GM21360 (cell line): ENCODE data around the gene WDPCP.
A peak's percentile ranks its signal among the peaks of the same experiment; 100 is the strongest.
"Not testable (repeated sequence)": the region's sequence is repeated elsewhere in the genome, so short reads cannot be mapped to it uniquely, and the experiment has no call there.

Source experiments
- ATAC-seq: cut with Tn5 transposase; IDR thresholded peaks from one replicate; pipeline ENCODE4 v1.9.1; 2021; ENCODE audit warnings: mild to moderate bottlenecking, moderate library complexity; ENCODE audit not compliant: unreplicated experiment

The WDPCP gene, protein sequence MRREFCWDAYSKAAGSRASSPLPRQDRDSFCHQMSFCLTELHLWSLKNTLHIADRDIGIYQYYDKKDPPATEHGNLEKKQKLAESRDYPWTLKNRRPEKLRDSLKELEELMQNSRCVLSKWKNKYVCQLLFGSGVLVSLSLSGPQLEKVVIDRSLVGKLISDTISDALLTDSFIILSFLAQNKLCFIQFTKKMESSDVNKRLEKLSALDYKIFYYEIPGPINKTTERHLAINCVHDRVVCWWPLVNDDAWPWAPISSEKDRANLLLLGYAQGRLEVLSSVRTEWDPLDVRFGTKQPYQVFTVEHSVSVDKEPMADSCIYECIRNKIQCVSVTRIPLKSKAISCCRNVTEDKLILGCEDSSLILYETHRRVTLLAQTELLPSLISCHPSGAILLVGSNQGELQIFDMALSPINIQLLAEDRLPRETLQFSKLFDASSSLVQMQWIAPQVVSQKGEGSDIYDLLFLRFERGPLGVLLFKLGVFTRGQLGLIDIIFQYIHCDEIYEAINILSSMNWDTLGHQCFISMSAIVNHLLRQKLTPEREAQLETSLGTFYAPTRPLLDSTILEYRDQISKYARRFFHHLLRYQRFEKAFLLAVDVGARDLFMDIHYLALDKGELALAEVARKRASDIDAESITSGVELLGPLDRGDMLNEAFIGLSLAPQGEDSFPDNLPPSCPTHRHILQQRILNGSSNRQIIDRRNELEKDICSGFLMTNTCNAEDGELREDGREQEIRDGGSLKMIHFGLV

DNA sequence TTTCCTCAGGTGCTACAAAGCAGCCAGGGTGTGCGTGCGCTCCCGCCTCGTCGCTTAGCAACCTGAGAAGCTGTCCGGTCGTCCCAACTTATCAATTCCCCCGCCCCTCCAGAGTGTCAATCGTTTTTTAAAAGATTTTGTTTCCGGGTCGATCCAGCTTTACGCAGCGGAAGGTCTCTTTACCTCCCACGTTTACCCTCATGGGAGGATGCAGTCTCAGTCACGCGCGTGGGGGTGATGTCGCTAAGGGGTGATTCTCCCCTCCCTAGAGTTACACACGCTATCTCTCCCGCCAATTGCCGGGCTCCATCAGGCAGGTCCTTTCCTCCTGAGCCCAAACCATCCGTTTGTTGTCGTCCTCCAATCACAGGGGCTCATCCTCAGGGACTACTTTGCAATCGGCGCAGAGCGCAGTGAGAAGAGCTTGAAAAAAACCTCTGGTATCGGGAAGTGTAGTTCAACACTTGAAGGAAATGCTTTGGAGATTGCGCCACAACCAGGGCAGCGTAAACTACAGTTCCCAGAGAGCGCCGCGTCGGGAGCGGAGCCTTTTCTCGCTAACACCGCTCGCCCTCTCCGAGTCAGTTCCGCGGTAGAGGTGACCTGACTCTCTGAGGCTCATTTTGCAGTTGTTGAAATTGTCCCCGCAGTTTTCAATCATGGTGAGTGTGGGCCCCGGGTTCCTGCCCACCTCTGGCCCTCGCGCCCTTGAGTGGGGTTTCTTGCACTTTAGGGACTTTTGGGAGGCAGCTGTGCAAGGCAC lies at the start of gene WDPCP, which contains the start of gene MDH1:
Gene WDPCP, minus strand, starts transcription at position 93 of the 763 bp plus-strand sequence. CDS start 206 bp downstream, outside the sequence.
Gene MDH1, plus strand, starts transcription at position 579 of the 763 bp plus-strand sequence. Its CDS starts 81 bp downstream, at position 660.
- peak; percentile 76 for ATAC-seq

DNA sequence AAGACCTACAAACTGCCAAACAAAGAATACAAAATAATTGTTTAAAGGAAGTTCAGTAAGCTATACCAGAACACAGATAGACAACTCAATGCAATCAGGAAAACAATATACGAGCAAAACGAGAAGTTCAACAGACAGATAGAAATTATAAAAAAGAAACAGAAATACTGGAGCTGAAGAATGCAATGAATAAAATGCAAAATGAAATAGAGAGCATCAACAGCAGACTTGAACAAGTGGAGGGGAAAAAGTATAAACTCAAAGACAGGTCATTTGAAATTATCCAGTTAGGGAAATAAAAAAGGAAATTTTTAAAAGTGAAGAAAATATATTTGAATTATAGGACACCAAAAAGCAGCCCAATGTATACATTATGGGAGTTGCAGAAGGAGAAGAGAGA lies 44.1 kb upstream of the WDPCP start:
- no peak for ATAC-seq

DNA sequence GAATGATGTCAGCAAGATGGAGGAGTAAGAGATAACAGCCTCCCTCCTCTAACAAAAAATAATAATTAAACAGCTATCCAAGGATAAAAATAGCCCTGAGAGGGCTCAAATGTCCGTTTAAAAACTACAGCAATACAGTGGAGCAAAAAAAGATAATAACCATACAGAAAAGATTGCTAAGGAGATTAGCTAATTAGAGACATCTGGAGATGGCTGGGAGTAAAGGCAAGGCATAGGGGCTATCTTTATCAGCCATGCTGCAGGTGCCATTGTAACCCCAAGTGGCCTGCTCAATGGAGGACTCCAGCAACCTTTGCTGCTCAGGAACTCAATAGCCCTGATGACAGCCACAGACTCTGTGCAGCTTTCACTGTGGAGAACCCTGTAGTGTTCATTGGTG lies 43.2 kb upstream of the WDPCP start:
- no peak for ATAC-seq

DNA sequence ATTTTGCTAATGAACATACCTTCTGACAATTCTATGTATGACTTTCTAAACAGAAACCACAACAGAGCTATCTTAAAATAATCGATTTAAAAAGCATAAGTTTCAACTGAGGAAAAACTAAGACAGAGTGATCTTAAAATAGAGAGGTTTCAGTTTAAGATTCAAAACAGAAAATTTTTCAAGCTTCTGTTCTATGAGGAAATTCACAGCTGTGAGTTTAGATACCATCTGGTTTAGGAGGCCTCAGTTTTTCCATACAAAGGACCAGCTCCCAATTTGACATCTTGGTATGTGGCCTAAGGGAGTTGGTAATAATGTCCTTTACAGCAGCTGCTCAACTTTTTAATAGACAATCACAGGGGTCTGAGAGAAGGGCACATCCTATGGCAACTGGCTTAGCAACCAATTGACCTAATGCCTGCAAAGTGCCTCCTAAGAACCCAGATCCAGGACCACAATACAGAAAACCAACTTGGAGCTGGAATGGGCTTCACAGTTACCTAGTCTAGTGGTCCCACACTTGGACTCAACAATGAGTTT lies 40.2 kb upstream of the WDPCP start:
- ATAC-seq, result no peak

DNA sequence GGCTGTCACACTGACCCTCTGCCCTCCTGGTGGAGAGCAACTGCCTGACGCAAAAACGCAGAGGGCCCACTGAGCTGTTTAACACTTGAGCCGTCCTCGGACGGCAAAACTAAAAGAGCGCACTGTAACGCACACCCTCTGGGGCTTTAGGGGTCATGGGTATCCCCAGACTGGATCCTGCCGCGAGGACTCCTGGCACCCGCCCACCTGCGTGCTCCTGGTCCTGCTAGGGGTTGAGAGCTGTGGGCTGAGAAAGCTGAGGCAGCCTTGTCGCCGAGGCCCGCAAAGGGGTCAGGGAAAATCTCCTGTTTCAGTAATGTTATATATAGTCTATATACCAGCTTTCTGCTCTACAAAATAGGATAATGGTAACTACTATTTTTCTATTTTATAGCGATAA lies 39.6 kb upstream of the WDPCP start:
- no peak for ATAC-seq

DNA sequence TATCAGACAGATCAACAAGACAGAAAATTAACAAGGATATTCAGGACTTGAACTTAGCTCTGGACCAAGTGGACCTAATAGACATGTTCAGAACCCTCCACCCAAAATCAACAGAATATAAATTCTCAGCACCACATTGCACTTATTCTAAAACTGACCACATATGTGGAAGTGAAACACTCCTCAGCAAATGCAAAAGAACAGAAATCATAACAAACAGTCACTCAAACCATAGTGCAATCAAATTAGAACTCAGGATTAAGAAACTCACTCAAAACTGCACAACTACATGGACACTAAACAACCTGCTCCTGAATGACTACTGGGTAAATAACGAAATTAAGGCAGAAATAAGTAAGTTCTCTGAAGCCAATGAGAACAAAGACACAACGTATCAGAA lies 35.5 kb upstream of the WDPCP start:
- ATAC-seq, result not testable (repeated sequence)

DNA sequence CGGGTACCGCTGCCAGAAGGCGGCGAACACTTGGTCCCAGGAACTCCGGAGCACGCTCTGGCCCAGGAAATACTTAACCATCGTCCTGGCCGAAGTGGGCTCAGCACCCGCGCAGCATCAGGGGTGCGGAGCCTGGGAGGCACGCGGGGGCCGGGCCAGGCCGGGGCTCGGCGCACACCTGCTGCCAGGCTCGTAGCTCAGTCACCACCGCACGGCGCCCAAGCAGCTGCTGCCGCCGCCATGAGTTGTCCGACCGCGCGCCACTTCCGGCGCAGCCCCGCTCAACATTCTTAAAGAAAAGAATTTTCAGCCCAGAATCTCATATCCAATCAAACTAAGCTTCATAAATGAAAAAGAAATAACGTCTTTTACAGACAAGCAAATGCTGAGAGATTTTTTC lies 34.5 kb upstream of the WDPCP start:
- no peak for ATAC-seq

DNA sequence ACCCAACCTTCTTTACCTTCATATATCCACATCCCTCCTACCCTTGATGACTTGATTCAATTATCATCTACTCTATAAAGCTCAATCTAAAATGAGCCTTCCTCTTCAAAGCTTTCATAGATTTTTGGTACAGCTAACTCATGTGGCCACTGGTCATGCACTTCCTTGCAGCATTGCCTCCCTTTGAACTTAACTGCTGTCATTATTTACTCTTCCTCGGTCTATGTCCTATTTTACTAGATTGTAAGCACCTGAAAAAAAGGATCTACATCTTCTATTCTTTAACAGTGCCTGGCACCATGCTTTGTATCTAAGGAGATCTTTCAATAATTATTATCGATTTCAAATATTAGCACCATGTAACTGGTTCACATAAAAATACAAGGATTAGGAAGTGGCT lies 31.1 kb upstream of the WDPCP start:
- no peak for ATAC-seq

DNA sequence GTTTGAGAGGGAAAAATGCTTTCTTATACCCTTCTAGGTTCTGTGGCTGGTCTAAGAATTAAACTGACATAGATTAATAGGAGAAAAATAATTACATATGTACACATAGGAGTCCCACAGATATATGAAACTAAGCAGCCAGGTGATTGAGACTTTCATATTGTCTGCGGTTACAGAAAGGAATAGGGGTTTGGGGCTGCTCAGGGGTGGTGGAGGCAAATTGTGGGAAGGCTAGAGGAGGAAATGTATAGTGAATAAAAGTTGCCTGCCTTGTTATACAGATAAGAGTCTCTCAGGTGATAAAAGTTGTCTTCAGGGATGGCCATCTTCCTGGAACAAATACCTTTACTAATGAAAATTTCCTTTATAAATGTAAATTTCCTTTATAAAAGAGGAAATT lies 29.1 kb upstream of the WDPCP start:
- no peak for ATAC-seq

DNA sequence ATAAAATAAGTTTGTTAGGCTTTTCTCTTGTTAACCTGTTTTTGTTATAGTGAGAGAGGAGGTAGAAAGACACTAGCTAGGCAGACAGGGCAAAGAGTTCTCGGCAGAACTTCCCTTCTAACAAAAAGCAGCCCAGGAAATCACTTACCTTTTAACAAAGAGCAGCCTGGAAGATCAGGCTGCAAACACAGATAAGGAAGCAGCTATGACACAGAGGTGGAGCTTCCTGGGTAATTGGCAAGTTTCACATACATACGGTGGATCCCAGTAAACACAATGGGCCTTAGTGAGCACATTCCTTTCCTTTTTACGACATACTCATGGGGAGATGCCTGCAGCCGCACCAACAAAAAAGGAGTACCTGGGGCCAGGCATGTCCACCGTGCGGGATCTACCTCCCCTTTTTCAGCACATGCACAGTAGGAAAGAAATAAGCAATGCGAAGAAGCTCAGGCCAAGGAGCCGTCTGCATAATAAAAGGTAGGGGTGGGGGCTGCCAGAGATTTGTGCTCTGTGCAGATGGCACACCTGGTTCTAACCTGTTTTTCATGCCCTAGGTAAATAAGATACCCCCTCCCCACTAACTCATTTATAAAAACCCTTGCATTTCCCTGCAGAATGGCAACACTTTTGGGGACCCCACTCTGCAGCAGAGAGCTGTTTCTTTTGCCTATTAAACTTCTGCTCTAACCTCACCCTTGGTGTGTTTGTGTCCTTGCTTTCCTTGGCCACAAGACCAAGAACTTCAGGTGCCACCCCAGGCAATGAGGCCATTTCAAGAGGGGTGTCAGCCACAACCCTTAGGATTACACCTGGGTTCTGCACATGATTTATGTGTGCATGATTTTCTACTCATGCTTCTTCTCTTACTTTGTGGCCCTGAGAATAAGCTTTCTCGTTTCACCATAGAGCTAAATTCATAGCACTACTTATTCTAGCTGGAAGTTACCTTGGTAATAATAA lies 27.0 kb upstream of the WDPCP start:
- ATAC-seq, result no peak

DNA sequence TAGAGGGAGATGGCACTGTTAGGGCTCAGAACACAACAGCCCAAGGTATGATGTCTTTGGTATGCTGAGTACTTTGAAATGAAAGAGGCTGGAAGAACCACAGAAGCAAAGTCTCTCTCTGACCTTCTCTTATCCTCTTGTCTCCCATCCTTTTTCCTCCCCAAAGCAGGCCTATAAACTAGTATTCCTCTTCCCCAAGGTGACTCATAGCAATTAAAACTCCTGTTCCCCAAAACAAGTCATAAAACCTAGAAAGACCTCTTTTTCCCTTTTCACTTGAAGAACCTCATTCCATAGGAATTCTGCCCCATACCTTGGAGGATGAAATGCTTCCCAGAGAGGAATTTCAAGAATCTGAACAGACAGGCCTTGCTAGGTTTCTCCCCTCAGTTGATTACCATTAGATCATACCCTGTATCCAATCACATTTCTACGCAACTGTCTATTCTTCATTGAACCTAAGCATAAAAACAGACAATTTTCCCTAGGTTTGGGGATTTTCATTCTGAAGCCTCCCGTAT lies 26.2 kb upstream of the WDPCP start:
- ATAC-seq, result no peak

DNA sequence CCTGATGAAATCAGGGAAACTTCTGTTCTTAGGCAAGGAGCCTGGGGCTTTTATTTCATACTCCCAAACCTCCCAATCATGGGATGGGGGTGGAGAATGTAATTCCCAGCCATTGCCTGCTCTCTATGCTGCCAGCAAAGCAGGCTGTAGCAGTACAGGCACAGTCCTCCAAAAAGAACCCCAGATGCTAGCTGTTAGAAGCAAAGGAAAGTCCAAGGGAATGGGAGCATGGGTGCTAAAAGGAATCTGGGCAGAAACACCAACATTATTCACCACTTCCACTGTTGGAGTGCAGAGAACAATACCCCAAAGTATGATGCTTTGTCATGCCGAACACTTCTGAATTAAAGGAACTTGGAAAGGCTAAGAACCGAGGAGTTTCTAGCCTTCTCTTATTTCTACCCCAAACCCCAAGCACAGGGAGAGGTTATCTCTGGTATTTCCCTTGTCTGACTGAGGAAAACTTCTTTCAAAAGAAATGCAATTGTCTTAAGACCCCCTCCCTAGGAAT lies 25.2 kb upstream of the WDPCP start:
- no peak for ATAC-seq

DNA sequence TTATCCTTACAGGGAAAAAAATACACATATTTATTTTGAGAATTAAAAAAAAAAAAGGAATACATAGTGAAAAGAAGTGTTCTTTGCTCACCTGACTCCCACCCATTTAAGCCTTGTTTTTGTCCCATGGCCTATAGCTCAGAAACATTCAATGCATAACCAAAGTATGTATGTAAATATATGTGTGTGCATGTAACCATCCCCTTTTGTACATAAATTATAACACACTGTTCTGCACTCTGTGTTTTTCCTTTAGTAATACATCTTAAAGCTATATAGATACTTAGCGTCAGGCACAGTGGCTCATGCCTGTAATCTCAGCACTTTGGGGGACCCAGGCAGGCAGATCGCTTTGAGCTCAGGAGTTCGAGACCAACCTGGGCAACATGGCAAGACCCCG lies 22.2 kb upstream of the WDPCP start:
- ATAC-seq, result no peak

DNA sequence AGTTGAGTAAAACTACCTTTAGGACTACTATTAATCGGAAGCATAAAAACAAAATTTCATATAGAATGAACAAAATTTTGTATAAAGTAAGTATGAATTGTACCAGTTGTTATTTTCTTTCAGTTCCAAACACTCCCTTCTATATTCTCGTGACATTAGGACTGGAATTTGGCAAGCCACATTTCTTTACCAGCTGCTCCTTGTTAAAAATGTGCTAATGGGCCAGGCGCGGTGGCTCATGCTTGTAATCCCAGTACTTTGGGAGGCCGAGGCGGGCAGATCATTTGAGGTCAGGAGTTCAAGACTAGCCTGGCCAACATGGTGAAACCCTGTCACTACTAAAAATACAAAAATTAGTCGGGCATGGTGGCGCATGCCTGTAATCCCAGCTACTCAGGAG lies 20.6 kb upstream of the WDPCP start:
- not testable (repeated sequence) for ATAC-seq

DNA sequence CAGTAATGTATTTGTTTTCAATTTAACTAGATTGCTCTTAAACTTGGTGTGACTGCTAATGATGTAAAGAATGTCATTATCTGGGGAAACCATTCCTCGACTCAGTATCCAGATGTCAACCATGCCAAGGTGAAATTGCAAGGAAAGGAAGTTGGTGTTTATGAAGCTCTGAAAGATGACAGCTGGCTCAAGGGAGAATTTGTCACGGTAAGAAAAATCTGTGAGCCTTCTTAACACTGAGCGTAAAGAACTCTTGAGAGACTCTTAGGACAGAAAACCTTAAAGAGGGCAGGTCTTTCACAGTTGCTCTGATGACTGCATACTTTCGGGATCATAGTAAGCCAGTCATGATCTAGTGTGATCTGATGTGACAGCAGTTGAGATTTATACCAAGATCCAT lies 16.4 kb upstream of the WDPCP start:
- no peak for ATAC-seq

DNA sequence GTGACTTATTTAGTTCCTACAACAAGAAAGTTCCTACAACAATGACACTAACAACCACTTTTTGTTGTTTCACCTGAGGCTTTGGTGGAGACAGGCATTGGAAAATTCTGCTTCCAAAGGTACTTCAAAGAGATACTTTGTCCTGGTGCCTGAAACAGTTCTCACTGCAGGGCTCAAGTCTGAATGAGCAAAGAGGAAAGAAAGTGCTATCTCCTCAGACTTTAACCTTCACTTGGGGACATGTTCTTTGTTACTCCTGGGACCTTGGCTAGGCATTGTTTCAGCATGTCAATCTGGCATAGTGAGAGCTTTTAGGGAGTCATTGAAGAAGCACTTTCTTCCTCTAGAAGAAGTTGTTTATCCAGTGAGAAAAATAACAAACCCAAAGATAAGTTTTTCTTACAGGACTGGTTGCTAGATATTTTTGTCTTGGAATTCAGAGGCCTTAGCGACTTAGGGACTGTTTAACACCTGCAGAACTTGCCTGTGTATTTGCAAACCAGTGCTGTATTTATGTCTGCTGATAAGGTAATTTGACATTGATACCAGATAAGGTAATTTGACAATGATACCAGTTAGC lies 12.7 kb upstream of the WDPCP start:
- ATAC-seq, result no peak

DNA sequence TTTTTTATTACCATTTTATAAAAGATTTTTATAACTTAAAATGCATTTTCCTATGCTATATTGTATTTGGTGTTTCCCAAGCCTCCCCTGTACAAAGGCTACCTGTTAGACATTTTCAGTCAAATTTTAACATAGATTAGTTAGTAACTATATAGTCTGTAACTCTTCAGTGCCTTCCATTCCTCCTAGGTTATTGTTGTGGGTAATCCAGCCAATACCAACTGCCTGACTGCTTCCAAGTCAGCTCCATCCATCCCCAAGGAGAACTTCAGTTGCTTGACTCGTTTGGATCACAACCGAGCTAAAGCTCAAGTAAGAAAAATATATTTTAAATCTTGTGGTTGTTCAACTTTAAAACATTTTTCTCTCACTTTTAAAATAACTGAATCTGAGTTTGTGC lies 10.7 kb upstream of the WDPCP start:
- ATAC-seq, result no peak

DNA sequence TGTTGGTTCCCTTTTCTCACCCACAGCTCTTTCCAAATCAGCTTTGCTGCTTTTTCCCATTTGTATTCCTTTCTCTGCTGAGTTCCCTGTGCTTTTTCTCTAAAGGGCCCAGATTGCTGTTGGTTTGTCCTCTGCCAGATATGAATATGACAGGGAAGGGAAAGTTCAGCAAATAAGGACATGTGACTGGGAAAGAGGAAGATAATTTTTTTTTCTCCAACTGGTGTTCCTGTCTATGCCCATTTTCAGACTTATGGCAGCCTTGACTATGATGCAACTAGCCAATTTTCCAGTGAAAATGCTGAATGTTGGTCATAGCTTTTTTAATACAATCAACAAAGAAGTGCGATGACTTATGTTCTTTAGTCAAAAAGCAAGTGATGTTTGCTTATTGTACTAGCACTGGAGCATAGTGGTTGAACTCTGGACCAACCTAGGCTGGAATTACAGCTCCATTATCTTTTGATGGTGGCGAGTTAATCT lies 8.2 kb upstream of the WDPCP start:
- no peak for ATAC-seq

DNA sequence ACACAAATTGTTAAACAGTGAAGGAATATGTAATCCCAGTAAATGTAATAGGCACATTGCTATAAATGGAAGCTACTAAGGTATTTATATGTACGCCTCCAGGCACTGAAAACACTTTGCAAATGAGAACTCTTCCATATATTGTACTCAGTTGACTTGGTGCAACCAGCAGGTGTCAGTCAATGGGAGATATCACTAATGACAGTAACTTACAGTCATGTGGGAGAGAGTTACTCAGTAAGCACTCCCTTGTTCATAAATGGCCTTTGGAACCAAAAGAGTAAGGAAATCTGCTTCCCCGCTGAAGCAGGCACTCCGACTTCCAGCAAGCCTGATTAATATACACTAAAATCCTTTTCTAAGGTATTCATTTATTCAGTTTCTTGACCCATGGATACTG lies 6.4 kb upstream of the WDPCP start:
- no peak for ATAC-seq
